ENCODE data around the gene ZNF526. TPM values are rescaled to one million over a fixed set of nuclear protein-coding genes. Genes with fewer than 3 reads are reported as not detected.
A peak's percentile ranks its signal among the peaks of the same experiment; 100 is the strongest.

The ZNF526 gene
- total and polyA plus RNA-seq, 9 of the 15 experiments (the other 6 are each of a cell fraction or from before 2014, with no cell fraction given), result 1.3 to 17.9 (median 6.2) TPM

DNA sequence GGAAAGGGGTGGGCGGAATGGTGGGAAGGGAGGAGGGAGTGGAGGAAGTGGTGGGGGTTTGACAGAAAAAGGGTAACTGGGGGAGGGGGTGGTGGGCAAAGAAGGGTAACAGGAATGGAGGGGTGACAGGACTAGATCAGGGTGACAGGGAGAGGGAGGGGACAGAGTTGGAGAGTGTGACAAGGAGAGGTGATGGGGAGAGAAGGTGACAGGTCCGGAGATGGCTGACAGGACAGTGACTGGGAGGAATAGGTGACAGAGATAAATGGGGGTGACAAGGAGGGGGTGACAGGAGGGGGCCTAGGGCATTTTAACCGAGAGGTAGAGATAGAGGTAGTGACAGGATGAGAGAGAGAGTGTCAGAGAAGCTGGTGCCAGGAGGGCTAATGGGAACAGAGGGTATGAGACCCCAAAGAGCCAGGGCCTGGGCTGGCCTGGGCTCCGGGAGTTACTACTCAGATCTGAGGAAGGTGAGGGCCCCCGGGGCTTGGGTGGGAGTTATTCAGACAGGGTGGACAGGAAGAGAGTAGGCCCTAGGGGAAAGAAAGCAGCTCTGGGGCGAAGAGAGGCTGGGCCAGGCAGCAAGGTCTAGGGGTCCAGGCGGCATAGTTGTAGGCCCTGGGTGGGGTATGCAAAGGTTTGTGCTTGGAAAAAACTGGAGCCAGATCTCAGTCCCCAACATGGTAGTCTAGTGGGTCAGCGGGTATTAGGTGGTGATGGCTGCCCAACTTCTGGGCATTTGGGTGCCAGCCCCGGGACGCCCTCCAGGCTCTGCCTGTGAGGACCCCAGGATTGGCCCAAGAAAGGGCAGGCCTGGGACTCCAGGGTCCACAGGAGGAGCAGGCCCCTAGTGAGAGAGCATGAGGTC is 49.6 kb downstream of the ZNF526 start (continued):
- TF ChIP-seq, protein P1, sequence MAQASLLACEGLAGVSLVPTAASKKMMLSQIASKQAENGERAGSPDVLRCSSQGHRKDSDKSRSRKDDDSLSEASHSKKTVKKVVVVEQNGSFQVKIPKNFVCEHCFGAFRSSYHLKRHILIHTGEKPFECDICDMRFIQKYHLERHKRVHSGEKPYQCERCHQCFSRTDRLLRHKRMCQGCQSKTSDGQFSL (CRISPR knock-in tag; IDR thresholded peaks at IDR 0.05), result no peak
- TF ChIP-seq, protein P1 (tag; IDR thresholded peaks at IDR 0.05), result no peak
- TF ChIP-seq ARNT (IDR thresholded peaks at IDR 0.05) (0 out of 4 replicates have a peak, but pooled peaks of 1 of the 2 experiments have one; percentile 40), SREBF2 (CRISPR knock-in tag; IDR thresholded peaks at IDR 0.05) (no peak), CSDE1 (IDR thresholded peaks at IDR 0.05) (0 out of 4 replicates have a peak, but pooled peaks of 1 of the 2 experiments have one; percentile 46)
- TF ChIP-seq, protein P2, sequence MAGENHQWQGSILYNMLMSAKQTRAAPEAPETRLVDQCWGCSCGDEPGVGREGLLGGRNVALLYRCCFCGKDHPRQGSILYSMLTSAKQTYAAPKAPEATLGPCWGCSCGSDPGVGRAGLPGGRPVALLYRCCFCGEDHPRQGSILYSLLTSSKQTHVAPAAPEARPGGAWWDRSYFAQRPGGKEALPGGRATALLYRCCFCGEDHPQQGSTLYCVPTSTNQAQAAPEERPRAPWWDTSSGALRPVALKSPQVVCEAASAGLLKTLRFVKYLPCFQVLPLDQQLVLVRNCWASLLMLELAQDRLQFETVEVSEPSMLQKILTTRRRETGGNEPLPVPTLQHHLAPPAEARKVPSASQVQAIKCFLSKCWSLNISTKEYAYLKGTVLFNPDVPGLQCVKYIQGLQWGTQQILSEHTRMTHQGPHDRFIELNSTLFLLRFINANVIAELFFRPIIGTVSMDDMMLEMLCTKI (IDR thresholded peaks at IDR 0.05; ENCODE audit: partially characterized antibody), result no peak
- TF ChIP-seq, protein P3, sequence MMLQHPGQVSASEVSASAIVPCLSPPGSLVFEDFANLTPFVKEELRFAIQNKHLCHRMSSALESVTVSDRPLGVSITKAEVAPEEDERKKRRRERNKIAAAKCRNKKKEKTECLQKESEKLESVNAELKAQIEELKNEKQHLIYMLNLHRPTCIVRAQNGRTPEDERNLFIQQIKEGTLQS (IDR thresholded peaks at IDR 0.05), result no peak
- TF ChIP-seq, protein P3 (CRISPR knock-in tag; conservative IDR thresholded peaks at IDR 0.05), result no peak

Measured in K562 (cell line).